GM12873 (cell line): Measurements from ENCODE around the gene TIRAP.

ENCODE experiments used
- CTCF ChIP-seq: IDR thresholded peaks from 2 replicates; pipeline ENCODE4 v1.5.1; 2012; ENCODE audit warnings: low read depth, mild to moderate bottlenecking, moderate library complexity, low read length, control low read depth; ENCODE audit not compliant: insufficient read depth; ENCODE audit errors: missing control alignments

Gene TIRAP

GRCh38 chr11:126284829-126285228, 1.9 kb downstream of the TIRAP start:
- TF ChIP-seq CTCF: no peak

- TF ChIP-seq CTCF: no peak
Observed at GRCh38 chr11:126288237-126288636, 5.3 kb downstream of the TIRAP start.

- no peak for TF ChIP-seq CTCF
Observed at GRCh38 chr11:126290887-126291286, 8.0 kb downstream of the TIRAP start.

GRCh38 chr11:126293726-126294125, 10.8 kb downstream of the TIRAP start:
- TF ChIP-seq CTCF: no peak

- TF ChIP-seq CTCF: no peak
Observed at GRCh38 chr11:126297004-126297403, 14.1 kb downstream of the TIRAP start.

GRCh38 chr11:126303623-126304456, 20.9 kb downstream of the TIRAP start, which contains the start of gene DCPS:
DCPS (plus strand) TSS chr11:126304060; CDS start chr11:126304081, 21 bp downstream.
- TF ChIP-seq CTCF: no peak

GRCh38 chr11:126304457-126305075, 21.7 kb downstream of the TIRAP start:
- no peak for TF ChIP-seq CTCF
